HL-60/S4 treated with retinoic acid at 250 ng/mL for 4 days and 3 days (cell line): ENCODE measurements around the gene HTR4.
"Not testable (repeated sequence)": the region's sequence is repeated elsewhere in the genome, so short reads cannot be mapped to it uniquely, and the experiment has no call there.

Experiments
- in situ Hi-C: fragments of 300-500 bp; cut with MboI; formaldehyde crosslinking; loops from 2 replicates; pipeline ENCODE4 v1.7.0; 2022; ENCODE audit warnings: low sequenced_read_pairs

The HTR4 gene

DNA sequence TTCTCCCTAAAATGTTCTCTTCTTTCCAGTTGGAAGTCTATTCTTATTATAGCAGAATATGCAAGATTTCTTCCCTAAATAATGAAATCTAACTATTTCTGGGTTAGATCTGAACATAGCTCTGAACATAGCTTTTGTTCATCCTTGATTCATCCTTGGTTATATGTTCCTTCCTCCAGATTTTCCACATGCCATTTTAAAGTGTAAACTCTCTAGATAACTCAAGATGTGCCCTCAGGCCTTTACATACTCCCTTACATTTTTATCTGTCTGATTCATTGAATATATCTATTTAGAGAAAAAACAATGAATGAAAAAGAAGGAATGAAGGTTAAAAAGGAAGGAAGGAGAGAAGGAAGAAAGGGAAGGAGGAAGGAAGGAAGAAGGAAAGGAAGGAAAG, 169.7 kb downstream of the HTR4 start:
- in situ Hi-C loops, result no loop called here

- in situ Hi-C loops, result no loop called here
Measured at GRCh38 chr5:148483750-148484149, 170.6 kb downstream of the HTR4 start.

DNA sequence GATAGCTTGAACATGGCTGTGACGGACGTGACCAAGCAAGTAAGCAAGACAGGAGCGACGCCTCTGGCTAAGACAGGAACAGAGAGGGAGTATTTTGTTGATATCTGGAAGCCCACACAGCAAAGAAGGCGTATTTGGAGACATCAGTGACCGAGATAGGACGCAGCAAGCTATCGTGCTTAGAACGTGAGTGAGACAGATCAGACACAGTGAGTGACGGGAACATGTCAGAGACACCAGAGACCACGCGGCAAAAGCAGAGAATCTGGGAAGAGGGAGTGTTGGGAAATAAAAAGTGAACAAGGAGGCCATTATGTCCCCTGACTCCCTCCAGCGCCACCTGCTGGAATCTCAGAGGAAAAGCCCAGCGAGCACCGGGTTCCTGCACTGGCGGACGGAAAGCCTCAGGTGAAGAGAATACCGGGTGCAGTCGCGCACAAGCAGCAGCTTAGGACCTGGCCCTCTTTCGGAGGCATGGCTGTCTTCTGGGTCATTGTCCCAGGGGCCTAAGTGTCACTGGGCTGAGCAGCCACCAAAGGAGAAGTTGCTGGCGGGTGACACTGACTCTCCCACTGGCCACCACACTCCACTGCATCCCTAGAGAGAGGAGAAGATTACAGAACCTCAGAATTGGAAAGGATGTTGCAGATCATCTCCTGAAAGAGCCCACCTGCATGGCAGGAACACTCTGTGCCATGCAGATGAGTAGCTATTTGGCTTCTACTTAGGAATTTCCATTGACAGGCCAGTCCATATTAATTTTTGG, 171.4 kb downstream of the HTR4 start:
- in situ Hi-C loops, result no loop called here

DNA sequence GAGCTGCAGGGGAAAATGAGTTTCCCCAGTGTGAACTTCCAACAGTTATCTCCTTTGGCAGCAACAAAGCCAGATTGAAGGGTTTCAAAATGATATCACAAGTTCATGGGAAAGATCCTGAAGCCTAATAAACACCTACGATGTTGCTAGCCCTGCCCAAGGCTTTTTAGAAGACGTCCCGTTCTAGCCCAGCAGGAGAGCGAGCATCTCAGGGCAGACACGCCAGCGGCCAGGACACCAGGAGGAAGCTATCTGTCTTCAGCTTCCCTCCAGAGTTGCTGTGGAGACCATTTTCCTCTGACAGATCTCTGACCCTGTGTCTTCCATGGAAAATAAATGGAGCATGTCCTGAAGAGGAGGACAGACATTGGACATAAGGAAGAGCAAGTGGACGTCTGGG, 172.1 kb downstream of the HTR4 start:
- in situ Hi-C loops, result no loop called here

GRCh38 chr5:148477429-148477828, 176.9 kb downstream of the HTR4 start:
- in situ Hi-C loops, result no loop called here

DNA sequence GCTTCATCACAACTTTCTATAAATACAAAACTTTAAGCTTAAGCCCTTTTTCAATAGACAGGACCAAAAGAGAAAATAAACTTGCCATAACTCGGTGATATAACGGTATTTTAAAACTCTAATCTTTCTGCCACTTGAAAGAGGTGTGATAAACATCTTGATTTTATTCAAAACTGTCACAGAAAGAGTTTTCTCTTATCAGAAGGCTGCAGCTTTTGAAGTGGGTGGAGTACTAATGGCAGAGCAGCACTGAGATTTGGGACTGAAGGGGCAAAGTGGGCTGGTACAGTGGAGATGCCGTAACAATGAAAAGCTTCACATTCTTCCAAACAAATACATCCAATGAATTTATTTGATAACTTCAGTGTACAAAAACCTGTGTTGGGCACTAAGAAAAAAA, 178.0 kb downstream of the HTR4 start:
- in situ Hi-C loops, result no loop called here

DNA sequence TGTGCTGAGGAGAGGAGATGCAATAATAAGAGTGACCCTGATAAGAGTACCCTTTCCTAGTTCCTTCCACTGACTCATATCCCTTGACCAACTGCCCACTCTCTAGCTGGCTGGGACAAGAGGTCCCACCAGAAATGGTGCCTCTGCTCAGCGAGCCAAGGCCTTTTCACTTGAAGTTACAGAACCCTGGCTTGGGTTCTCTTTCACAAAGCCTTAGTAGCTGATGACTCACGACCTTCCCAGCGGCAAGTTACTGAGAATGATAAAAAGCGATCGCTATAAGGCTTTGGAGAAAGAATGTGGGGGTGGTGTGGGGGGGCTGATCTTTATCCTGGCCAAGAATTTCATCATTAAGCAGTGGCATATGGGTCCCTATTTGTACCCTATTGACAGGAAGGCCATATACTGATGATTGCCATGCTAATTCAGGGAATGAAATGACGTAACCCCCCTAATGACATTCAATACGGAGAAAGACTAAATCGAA, 180.3 kb downstream of the HTR4 start:
- in situ Hi-C loops, result no loop called here

GRCh38 chr5:148471379-148471778, 182.9 kb downstream of the HTR4 start:
- in situ Hi-C loops, result no loop called here

DNA sequence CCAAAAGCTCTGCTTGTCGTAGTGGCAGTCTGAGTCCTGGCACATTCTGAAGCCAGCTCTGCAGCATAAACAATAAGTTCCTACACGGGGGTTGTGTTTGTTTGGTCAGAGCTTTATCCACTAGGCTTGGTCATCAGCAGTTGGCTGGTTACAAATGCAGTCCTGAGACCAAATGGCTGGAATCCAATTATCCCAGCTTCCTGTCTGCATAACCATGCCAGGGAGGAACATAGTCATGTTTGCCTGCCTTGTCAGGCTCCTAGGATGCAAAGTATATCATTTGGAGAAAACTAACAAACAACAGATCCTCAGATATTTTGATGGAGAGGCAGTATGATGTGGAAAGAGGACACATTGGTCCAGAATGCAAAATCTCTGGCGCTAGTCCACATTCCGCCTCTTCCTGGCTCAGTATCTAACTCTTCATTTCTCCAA, 184.8 kb downstream of the HTR4 start:
- in situ Hi-C loops, result no loop called here

- in situ Hi-C loops, result not testable (repeated sequence)
Measured at GRCh38 chr5:148468746-148469145, 185.6 kb downstream of the HTR4 start.

DNA sequence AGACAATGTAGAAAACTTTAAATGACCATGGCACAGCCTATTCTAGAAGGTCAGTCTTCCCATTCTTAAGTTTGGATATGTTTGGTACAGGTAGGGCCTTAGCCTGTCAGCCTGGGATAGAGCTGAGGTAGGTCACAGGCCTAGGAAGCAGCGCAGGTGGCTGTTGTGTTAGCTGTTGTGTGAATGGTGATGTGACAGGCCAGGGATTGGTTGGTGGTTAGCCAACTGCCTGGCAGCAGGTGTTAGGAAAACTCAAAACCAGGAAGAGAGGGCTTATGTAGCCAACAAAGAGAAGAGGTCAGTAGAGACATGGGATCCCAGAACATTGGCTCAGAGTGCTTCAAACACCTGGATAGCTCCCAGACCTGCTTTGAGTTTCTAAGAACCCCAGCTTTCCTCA, 186.4 kb downstream of the HTR4 start:
- in situ Hi-C loops, result no loop called here

DNA sequence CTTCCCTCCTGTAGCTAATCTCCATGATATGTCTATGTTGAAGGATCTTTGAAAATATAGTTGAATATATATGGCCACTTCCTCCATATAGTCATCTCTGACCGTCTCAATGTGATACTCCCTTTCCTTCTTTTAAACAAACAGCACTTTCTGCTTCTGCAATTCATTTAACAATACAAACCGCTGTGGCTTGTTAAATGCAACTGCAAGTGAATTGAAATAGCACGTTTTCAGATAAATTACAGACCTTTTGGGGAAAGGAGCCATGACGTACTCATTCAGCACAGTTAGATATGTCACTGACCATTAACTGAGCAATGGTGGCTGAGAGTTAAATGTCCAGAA, 188.1 kb downstream of the HTR4 start:
- in situ Hi-C loops, result no loop called here

DNA sequence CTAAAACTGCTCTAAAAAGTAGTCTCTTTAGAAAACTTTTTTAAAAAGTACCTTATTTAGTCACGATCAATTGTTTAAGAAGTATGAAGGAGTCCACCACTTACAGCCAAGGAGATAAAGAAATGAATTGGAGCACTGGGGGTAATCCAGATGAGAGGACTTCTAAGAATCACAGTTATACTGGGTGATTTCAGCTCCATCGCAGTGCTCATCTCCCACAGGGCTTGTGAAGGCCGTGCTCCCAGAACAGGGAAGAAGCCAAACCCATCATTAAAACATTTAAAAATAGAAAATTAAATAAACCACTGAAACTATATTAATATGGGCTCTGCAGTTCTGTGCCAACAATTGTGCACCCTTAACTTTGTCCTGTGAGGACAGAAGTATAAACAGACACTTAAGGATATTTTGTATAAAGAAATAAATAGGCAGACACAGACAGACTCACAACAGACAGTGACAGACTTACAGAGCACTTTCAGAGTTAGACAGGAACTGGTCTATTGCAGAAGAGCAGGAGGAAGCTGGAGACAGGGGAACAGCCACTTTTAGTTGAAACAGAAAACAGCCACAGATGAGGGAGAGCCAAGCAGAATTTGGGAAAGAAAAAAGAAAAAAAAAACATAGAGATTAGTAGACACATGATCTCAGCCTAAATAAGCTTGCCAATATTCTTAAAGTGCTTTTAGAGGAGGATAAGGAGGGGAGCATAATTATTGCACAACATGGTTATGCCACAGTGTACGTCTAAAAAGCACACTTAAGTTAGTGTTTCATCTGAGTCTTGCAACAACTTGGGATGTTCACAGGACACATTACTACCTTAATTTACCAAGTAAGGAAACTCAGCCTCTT, 188.7 kb downstream of the HTR4 start:
- in situ Hi-C loops, result no loop called here

- in situ Hi-C loops, result no loop called here
Measured at GRCh38 chr5:148459669-148460068, 194.7 kb downstream of the HTR4 start.

GRCh38 chr5:148458036-148458888, 196.1 kb downstream of the HTR4 start:
- in situ Hi-C loops, result no loop called here

DNA sequence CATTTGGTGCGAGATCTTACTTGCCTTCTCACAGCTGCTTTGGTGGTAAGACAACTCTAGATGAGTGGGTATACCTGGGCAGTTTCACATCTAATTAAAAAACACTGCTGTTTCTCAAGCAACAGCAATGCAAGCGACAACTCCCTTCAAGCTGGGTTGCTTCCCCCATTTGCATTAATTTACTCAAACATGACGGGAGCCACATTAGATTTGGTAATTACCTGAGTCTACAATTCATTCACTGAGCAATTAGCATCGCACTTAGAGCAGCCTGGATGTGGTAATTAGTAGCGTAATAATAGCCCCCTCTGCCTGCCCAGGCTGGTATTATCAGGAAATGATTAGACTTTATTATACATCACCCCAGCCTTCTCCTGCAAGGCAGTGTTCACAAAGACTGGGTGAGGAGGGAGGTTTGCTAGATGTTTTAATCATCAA, 197.1 kb downstream of the HTR4 start:
- in situ Hi-C loops, result no loop called here

DNA sequence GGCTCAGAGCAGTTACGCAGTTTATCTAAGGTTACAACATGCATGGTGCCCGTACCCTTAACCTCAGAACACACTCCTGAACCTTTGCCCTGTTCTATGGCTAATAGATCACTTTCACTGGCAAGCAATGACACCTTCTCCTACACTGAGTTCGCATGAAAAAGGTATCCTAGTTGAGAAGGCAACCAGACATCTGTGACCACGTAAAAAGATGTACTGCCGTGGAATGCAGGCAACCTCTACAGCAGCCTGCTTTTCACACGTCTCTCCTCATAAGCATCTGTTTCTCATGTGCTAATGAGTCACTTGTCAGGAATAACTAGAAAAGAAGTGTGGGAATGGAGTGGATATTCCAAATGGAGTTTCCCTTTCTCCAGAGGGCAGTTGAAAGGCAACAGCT, 199.1 kb downstream of the HTR4 start:
- in situ Hi-C loops, result no loop called here

GRCh38 chr5:148454576-148454975, 199.8 kb downstream of the HTR4 start:
- in situ Hi-C loops, result no loop called here

GRCh38 chr5:148452499-148453193, 201.7 kb downstream of the HTR4 start:
- in situ Hi-C loops, result no loop called here

DNA sequence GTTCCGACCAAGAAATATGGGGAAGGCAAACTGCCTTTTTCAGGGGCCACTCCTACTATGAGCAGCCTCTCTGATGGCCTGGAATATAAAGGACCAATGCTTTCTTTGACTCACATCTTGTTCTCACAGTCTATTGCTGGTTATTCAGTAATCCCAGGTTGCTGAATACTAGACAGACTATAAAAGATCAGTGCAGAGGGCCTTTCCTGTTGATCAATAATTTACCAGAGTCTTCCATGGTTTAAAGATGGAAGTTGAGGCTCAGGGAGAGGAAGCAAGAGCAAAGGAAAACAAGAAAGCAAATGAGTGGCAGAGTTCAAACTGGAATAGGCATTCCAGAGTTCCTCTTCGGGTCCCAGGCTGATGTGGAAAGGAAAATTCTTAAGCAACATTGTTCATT, 207.7 kb downstream of the HTR4 start:
- in situ Hi-C loops, result loop anchor here (25.0 kb wide), 1 partner anchor 591 kb away; no protein-coding TSS in a partner anchor
